COLO668 (cell line): ENCODE results near the gene TTC9B.

ENCODE experiments used
- DNase-seq: peaks from one replicate; lab custom pipeline; 2025; ENCODE audit not compliant: unreplicated experiment; lab: John Stamatoyannopoulos, UW

Gene TTC9B

GRCh38 chr19:40217934-40218890 lies at the start of gene TTC9B:
TSS of gene TTC9B (minus strand) at chr19:40218384. CDS start at chr19:40218381, 3 bp downstream.
- DNase-seq = peak; percentile 5

GRCh38 chr19:40267601-40267997 lies 49.4 kb upstream of the TTC9B start:
- DNase-seq = no peak

DNA sequence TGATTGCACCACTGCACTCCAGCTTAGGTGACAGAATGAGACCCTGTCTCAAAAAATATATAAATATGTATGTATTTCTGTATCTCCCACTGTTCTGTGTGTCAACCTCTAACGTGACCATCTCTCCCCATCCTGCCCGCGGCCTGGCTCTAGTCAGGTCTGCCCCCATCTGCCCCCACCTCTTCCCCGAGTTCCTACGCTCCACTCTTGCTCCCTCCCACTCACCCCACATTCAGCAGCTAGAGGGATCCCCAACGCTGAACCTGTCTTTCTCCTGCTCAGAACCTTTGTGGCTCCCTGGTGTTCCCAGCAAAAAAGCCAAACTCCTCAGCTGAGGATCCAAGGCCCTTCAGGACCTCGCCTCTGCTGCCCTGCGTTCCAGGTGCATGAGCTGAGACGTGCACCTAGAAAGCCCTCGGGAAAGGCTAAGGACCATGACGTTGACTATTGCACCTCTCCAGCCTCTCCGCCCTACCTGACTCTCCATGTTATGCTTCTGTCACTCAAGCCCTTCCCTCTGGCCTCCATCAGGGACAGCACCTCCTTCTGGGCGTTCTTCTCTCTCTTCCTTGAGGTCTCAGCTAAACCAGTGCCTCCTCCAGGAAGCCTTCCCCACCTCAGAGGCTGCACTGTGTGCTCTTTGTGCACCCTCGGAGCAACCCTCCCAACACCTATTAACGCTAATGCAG lies 48.9 kb upstream of the TTC9B start:
- no peak for DNase-seq

DNA sequence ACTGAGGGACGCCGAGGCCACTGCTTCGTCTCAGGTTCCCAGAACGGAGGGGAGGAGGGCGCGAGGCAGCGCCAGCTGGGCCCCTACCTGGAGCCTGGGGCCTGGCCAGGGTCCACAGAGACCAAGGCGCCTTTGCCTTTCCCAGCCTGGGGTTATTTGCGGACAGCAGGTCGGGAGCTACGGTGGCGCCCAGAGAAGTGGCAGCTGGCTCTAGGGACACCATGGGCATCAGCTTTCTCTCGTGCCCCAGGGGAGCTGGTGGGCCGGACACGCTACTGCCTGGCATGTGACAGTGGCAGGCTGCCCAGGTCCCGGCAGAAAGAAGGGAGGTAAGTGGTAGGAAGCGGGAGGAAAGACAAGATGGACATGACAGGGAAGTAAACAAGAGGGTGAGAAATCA lies 47.9 kb upstream of the TTC9B start:
- peak; percentile 29 for DNase-seq

GRCh38 chr19:40265763-40266099 lies 47.5 kb upstream of the TTC9B start:
- no peak for DNase-seq

DNA sequence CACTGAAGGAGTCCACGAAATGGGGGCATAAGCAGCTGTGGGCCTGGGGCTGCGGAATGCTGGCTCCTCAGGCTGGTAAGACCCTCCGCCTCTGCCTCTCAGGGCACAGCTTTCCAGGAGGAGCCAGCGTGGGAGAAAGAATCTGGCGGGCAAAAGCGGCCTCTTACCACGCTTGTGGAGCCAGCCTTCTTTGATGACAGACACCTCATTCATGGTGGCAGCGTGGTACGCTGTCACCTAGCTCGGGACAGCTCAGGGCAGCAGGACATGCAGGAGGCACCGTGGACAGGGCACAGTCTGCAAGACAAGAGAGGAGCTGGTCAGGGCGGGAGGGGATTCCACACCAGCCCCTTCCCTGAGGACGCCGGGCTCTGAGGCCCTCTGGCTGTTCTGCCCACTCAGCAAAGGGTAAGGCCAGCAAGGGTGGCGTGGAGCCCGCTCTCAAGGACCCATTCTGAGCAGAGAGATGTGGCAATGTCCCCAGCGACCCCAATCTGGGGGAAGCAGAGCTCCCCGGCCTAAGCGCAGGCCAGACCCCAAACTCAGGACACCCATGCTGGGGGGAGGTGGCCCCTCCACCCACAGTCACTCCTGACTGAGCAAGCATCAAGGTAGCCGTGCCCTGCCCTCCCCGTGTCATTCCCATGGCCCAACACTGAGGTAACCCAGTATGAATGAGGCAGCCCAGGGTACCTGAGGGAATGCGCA lies 47.0 kb upstream of the TTC9B start:
- no peak for DNase-seq

DNA sequence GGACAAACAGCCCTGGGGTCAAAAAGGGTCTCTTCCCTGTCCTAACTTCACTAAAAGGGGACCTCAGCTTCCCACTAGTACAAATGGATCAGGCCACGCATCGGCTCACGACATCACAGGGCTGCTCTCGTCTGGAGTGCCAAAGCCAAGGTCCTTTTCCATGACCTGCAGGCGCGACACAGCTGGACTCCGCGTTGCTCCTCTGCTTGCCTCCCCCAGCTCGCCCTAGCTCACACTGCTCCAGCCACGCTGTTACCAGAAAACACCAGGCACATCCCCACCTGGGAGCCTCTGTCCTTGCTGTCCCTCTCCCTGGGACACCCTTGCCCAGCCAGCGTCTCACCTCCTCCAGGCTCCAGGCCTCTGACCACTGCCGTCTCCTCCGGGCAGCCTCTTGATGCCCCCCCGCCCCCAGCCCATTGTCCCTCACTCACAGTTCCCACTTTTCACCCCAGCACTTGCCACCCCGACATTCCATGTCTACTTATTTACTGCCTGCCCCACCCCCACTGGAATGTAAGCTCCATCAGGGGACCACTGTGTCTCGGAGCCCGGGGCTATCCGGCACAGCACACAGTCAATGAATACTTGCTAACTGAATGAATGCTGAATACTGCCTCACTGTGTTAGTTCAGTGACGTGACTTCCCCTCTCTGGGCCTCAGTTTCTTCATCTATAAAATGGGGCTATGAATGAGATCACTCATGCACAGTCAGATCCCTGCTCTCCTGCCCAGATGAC lies 46.3 kb upstream of the TTC9B start:
- no peak for DNase-seq

DNA sequence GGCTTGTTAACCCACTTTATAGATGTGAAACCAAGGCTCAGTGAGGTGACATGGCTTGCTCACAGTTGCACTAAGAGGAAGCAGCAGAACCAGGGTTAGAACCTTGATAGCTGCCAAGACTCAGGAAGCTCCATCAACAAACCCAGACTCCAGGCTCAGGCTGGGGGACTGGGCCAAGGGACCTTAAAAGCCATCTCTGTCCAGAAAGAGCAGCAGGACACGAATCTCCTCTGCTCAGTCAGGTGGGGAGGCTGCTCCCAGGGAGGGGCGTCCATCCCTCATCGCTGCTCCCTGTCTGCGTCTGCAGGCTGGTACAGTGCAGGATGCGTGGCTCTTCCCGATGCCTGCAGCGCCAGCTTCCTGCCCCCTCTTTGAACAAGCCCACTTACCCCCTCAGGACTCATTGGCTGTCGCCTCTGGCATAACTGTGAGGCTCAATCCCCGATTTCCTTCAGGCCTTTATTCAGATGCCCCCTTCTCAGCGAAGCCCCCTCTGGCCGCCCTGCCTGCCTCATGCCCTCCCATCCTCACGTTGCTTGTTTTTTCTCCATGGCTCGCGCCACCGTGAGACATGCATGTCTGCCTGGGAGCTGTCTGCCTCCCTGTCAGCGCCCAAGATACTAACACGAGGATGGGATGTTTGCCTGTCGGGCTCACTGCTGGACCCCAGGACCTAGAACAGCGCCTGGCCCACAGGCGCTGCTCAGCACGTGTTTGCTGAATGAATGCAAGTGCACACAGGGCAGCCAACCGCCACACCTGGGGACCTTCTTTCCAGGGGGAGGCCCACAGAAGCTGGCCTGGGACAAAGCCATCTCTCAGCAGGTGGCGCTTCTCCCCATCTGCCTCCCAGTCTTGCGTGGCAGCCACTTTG lies 45.5 kb upstream of the TTC9B start:
- no peak for DNase-seq

- peak; percentile 19 for DNase-seq
Observed at GRCh38 chr19:40262422-40262821, 44.2 kb upstream of the TTC9B start.

DNA sequence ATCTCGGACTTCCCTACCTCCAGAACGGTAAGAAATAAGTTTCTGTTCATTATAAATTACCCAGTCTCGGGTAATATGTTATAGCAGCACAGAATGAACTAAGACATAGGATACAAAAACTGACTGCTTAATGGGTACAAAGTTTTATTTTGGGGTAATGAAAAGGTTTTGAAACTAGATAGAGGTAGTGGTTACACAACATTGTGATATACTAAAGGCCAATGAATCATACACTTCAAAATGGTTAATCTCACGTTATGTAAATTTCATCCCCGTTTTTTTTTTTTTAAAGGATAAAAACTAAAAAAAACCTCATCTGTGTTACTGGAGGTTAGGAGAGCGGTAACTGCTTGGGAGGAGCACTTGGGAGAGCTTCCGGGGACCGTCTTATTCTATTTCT lies 43.4 kb upstream of the TTC9B start:
- no peak for DNase-seq

GRCh38 chr19:40257096-40257517 lies 38.9 kb upstream of the TTC9B start:
- DNase-seq = no peak

DNA sequence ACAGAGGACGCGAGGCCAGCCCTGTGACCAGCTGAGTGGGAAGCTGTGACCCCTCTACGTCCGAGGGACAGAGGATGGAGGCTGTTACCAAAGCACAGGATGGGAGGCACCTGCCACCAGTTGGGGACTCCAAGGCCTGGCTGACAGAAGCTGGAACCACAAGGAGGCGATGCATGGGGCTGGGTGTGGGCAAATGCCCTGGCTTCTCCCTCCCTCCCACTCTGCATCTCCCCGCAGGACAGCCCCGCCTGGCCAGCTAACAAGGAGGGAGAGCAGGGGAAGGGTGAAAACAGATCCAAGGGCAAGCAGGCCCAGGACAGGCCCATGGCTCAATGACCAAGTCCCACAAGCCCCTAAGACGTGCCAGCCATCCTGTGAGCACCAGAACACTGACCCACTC lies 38.3 kb upstream of the TTC9B start:
- no peak for DNase-seq

DNA sequence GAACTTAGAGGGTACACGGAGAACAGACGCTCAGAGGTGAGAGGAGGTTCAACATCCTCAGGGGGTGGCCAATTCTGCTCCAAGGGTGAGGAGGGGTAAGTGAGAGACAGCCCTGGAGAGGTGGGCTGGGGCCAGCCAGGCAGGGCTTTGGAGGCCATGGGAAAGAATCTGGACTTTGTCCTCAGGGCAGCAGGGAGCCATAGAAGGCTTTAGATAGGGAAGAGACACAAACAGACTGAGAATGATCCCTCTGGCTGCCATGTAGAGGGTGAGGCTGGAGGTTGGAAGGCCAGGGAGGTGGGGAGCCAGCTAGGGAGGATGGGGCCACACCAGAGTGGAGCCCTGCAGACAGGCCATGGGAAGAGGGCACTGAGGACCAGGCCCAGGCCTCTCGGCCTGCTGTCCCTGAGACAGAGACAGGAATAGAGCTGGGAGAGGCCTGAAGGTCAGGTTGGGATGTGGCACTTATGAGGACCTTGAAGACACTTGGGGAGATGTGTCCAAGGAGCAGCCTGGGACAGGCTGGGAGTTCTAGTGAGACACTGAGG lies 37.5 kb upstream of the TTC9B start:
- no peak for DNase-seq

DNA sequence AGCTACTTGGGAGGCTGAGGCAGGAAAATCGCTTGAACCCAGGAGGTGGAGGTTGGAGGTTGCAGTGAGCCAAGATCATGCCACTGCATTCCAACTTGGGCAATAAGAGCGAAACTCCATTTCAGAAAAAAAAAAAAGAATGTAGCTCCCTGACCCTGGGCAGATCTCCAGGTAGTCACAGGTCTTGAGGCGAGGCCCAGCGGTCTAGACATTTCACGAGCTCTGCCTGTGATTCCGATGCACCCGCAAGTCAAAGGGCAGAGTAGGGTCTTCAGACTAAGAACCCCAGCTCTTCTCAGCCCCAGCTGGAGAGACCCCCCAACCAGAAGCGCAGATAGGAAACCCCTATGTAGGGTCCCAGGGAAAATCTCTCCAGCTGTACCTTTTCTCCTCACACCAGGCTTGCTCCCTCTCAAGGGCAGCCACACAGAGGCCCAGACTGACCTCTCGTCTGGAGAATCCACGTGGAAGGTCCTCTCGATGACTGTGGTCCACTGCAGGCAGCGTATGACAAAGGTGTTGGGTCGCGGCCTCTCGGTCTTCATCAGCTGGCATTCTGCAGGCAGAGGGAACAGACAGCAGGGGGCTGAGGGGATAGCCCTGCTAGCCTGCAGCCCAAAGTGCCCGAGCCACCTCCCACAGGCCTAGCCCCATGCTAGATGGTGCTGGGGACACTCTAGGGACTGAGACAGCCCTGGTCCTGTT lies 36.7 kb upstream of the TTC9B start:
- no peak for DNase-seq

DNA sequence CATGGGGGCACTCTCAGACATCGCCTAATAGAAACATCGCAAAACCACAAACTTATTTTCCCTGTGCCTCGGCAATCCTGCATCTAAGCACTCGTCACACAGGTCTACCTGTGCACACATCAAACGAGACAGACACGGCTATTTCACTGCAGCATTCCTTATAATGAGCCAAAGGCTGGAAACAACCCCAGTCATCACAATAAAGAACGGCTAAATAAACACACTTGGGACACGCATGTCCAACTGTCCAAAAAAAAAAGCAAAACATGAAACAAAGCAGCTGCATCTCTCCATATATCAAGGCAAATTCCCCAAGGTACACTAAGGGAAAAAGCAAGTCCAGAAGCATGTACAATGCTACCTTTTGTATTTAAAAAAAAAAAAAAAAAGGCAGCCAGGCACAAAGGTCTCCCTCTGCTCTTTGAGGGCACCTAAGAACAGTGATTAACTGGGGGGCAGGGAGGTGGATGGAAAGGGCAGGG lies 35.5 kb upstream of the TTC9B start:
- no peak for DNase-seq

DNA sequence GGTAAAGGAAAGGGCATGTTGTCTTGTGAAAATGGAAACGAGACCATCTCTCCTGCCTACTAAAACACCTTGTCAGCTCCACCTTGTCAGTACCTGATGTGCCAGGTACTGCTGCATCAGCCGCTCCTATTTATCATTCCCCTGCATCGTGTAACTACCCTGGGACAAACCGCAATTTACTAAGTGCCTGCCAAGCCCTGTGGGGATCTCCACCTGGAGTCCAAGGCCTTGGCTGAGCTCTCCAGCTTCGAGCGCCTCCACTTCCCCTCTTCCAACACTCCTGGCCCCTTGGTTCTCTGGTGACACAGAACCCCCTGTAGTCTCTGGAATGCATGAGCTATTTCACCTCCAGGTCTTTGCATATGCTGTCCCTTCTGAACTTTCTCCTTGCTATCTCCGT lies 34.2 kb upstream of the TTC9B start:
- DNase-seq = no peak

- no peak for DNase-seq
Observed at GRCh38 chr19:40251991-40252390, 33.8 kb upstream of the TTC9B start.

GRCh38 chr19:40251244-40251643 lies 33.1 kb upstream of the TTC9B start:
- no peak for DNase-seq

DNA sequence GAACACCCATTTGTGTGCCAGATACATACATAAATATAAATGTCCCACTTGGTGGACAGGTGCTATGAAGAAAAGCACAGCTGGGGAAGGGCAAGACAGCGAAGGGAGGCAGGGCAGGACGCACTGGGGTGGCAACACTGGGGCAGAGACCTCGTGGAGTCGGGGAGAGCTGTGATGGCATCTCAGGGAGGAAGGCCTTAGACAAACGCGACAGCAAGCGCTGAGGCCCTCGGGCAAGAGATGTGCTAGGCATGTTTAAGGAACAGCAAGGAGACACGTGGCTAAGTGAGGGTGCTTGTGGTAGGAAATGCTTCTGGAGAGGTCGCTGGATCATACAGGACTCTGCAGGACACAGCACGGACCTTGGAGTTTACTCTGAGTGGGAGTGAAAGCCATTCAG lies 31.6 kb upstream of the TTC9B start:
- no peak for DNase-seq
